ENCODE measurements around the gene ILKAP.

- TF ChIP-seq POLR2A (IDR thresholded peaks at IDR 0.05): no peak
- no peak for TF ChIP-seq POLR2AphosphoS5 (IDR thresholded peaks at IDR 0.05; ENCODE audit: insufficient read depth in 1 of 2, low read depth in 1 of 2)
Observed at GRCh38 chr2:238225121-238225520, 21.6 kb upstream of the ILKAP start.
